ENCODE results near the gene AP4M1.
A peak's percentile ranks its signal among the peaks of the same experiment; 100 is the strongest.
"Not testable (repeated sequence)": the region's sequence is repeated elsewhere in the genome, so short reads cannot be mapped to it uniquely, and the experiment has no call there.

The AP4M1 gene

GRCh38 chr7:100107890-100108289, 6.4 kb downstream of the AP4M1 start:
- no peak for DNase-seq (ENCODE audit: low read depth in 2 of 2)

- no peak for DNase-seq (ENCODE audit: low read depth in 2 of 2)
Measured at GRCh38 chr7:100109521-100110163, 8.2 kb downstream of the AP4M1 start.

GRCh38 chr7:100111156-100111555, 9.7 kb downstream of the AP4M1 start:
- DNase-seq (ENCODE audit: low read depth in 2 of 2) = no peak

GRCh38 chr7:100111914-100112313, 10.5 kb downstream of the AP4M1 start:
- DNase-seq (ENCODE audit: low read depth in 2 of 2) = no peak

- no peak for DNase-seq (ENCODE audit: low read depth in 2 of 2)
Measured at GRCh38 chr7:100115026-100115425, 13.6 kb downstream of the AP4M1 start.

- no peak for DNase-seq (ENCODE audit: low read depth in 2 of 2)
Measured at GRCh38 chr7:100118388-100119071, 17.1 kb downstream of the AP4M1 start.

GRCh38 chr7:100119072-100119969, 17.9 kb downstream of the AP4M1 start, which contains the start of the genes CNPY4 and TAF6:
Gene CNPY4 (plus strand): TSS chr7:100119634. CDS start chr7:100119745, 111 bp downstream.
Gene TAF6 (minus strand): TSS chr7:100119358. CDS start chr7:100114209, 5,149 bp downstream.
- DNase-seq (ENCODE audit: low read depth in 2 of 2) = peak; percentile 89 to 90

GRCh38 chr7:100119970-100120732, 18.7 kb downstream of the AP4M1 start:
- peak; percentile 54 to 57 for DNase-seq (ENCODE audit: low read depth in 2 of 2)

GRCh38 chr7:100120733-100121036, 19.2 kb downstream of the AP4M1 start:
- DNase-seq (ENCODE audit: low read depth in 2 of 2) = no peak

- no peak for DNase-seq (ENCODE audit: low read depth in 2 of 2)
Measured at GRCh38 chr7:100122067-100122466, 20.6 kb downstream of the AP4M1 start.

GRCh38 chr7:100122568-100122967, 21.1 kb downstream of the AP4M1 start:
- DNase-seq (ENCODE audit: low read depth in 2 of 2) = no peak

- no peak for DNase-seq (ENCODE audit: low read depth in 2 of 2)
Measured at GRCh38 chr7:100124301-100125230, 23.1 kb downstream of the AP4M1 start.

- no peak for DNase-seq (ENCODE audit: low read depth in 2 of 2)
Measured at GRCh38 chr7:100126239-100126930, 24.9 kb downstream of the AP4M1 start.

- peak; percentile 83 to 91 for DNase-seq (ENCODE audit: low read depth in 2 of 2)
Measured at GRCh38 chr7:100126931-100127865, 25.8 kb downstream of the AP4M1 start, which contains the start of gene MBLAC1. Gene MBLAC1 (plus strand): TSS chr7:100126967. CDS start chr7:100127396, 429 bp downstream.

GRCh38 chr7:100127866-100128636, 26.6 kb downstream of the AP4M1 start:
- DNase-seq (ENCODE audit: low read depth in 2 of 2) = no peak

- no peak for DNase-seq (ENCODE audit: low read depth in 2 of 2)
Measured at GRCh38 chr7:100128637-100128963, 27.2 kb downstream of the AP4M1 start.

GRCh38 chr7:100130220-100130607, 28.8 kb downstream of the AP4M1 start:
- not testable (repeated sequence) for DNase-seq (ENCODE audit: low read depth in 2 of 2)

Measured in stimulated activated CD4-positive, alpha-beta T cell treated with anti-CD3 and anti-CD28 coated beads, Interleukin-15, amount 100 ng/mL, for 48 hours (primary cell).